8988T (cell line): ENCODE results near the gene ZNF865.

Experiments
- DNase-seq: peaks from one replicate; pipeline ENCODE4 v3.0.0; 2011

ZNF865 gene

DNA sequence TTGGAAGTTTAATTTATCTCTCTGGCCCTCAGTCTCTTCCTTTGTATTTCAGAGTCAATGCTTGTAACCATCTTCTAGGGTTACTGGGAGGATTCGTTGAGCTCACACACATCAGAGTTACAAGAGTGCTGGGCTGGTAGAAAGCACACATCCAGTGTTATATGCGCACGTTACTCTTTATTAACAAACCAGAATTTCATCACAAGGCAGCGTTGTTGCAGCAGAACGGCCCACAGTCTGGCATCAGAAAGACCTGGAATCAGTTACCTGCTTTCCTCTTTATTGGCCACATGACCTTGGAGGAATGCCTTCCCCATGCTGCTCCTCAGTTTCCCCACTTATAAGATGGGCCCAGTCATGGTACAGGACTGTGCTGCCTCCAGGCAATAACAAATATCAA is 3.9 kb downstream of the ZNF865 start:
- DNase-seq, result no peak

GRCh38 chr19:55611300-55611982 is 6.0 kb downstream of the ZNF865 start:
- no peak for DNase-seq

DNA sequence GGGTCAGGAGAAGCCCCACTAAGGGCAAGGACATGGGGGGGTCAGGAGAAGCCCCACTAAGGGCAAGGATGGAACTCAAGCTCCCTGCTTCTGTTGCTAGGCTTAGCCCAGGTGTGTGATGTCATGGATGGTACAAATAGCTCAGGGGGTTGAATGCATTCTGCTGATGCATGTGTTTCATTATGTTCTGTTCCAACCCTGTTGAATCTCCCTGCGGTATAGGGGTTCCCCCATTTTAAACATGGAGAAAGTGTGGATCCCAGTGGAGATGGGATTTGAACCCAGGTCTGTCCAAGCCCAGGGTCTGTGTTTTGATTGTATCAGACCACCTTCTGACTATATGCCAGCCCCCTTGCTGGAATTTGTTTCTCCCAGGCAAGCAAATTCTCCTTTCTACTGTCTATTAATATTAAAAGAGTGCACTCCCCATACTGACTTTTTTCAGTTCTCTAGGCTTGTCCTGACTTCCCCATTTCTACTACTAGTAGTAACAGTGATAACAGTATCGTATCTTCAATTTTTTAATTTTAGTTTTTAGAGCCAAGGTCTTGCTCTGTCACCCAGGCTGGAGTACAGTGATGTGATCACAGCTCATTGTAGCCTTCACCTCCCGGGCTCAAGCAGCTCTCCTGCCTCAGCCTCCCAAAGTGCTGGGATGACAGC is 6.7 kb downstream of the ZNF865 start:
- no peak for DNase-seq

- no peak for DNase-seq
Observed at GRCh38 chr19:55613396-55613795, 7.9 kb downstream of the ZNF865 start.

DNA sequence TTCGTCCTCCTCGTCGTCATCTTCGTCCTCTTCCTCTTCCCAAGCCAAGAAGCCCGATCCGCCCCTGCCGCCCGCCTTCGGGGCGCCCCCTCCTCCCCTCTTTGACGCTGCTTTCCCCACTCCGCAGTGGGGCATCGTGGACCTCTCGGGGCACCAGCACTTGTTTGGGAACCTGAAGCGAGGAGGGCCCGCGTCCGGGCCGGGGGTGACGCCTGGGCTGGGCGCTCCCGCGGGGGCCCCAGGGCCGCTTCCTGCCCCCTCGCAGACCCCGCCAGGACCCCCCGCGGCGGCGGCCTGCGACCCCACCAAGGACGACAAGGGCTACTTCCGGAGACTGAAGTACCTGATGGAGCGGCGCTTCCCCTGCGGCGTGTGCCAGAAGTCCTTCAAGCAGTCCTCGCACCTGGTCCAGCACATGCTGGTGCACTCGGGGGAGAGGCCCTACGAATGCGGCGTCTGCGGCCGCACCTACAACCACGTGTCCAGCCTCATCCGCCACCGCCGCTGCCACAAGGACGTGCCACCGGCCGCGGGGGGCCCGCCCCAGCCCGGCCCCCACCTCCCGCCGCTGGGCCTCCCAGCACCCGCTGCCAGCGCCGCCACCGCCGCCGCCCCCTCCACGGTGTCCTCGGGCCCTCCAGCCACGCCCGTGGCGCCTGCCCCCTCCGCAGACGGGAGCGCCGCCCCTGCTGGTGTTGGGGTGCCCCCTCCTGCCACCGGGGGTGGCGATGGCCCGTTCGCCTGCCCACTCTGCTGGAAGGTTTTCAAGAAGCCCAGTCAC is 8.7 kb downstream of the ZNF865 start:
- DNase-seq, result no peak

GRCh38 chr19:55614711-55615542 is 9.5 kb downstream of the ZNF865 start:
- no peak for DNase-seq

- no peak for DNase-seq
Observed at GRCh38 chr19:55615543-55616394, 10.3 kb downstream of the ZNF865 start.

- DNase-seq, result no peak
Observed at GRCh38 chr19:55616395-55616875, 11.0 kb downstream of the ZNF865 start.

DNA sequence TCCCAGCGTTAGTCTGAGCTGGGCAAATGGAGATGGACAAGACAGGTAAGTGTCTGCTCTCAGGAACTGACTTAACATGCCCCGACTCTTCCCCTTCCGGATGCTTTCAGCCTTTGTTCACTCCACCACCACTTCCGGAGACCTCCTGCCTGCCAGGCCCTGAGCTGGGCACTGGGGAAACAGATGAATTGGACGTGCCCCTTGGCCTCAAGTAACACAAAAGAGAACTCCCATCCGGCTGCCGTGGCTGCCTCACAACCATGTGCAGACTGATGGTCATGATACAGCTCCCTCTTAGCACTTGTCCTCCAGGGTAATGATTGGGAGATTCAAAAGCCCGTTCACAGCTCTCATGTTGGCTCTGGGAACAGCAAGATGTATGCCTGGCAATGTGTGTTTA is 12.0 kb downstream of the ZNF865 start:
- DNase-seq, result no peak

- DNase-seq, result no peak
Observed at GRCh38 chr19:55618426-55618825, 13.0 kb downstream of the ZNF865 start.

DNA sequence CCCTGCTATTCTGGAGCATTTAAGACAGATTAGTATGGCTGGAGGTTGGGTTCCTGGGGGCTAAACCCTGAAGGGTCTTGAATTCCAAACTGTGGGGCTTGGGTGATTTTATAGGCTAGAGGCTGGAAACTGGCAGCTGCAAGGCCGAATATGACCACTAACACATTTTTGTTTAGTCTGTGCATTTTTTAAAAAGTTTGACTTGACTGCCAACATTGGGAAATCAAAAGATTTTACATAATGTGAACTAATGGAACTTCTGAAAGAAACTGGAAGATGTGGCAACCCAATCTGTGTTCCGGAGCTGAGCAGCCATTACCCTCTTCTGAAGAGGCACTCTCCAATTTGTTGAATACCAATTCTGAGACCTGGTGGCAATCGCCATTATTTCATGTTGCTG is 13.8 kb downstream of the ZNF865 start:
- no peak for DNase-seq

DNA sequence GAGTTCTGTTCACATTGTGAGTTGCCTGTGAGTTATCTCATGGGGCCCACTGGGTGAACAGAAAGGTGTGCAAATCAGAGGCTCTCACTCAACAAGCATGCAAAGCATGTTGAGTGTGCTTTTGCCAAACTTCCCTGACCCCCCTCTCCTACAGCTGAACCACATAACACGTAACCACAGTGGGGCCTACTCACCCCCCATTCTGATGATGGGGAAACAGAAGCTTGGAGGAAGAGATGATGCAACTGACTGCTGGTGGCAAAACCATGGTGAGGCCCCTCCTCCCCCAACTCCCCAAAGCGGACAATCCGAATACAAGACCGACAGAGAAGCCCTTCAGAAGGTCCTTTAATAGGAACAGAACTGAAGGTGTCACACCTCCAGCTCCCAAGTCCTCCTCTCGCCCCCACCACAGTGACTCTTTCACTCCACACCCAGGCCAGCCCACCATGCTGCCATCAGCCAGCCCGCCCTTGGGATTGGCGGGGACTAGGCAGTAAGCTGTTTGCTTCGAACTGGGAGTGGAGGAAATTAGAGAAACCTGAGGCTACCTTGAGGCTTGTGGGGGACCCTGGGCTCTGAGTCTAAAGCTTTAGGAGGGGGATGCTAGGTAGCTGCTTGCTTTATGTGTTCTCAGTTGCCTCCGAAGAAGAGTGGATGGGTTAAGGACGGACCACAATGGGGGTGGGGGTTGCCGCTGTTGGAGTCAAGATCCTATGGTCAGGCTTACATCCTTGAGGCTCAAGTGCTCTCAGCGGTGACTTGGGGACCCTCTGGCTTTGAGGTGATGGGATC is 15.2 kb downstream of the ZNF865 start:
- DNase-seq, result no peak

DNA sequence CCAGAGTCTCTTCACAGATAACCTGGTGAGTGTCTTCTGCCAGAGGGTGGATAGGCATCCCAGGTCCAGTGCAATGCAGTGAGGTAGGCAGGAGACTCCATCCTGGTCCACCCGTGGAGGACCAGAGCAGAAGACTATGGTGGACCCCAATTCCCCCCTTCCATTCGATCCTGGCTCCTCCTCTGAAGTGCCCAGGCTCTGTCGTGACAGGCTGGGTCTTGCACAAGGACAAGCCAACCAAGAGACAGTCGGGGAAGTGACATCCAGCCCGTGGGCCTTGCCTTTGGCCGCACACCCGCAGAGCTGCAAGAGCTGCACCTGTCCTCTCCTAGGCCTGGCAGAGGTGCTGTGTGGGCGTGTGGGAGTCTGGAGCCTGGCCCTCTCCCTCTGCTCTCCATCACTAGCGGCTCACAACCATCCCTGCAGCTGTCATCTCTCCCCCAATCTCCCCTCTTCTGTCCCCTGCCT is 15.8 kb downstream of the ZNF865 start:
- no peak for DNase-seq

DNA sequence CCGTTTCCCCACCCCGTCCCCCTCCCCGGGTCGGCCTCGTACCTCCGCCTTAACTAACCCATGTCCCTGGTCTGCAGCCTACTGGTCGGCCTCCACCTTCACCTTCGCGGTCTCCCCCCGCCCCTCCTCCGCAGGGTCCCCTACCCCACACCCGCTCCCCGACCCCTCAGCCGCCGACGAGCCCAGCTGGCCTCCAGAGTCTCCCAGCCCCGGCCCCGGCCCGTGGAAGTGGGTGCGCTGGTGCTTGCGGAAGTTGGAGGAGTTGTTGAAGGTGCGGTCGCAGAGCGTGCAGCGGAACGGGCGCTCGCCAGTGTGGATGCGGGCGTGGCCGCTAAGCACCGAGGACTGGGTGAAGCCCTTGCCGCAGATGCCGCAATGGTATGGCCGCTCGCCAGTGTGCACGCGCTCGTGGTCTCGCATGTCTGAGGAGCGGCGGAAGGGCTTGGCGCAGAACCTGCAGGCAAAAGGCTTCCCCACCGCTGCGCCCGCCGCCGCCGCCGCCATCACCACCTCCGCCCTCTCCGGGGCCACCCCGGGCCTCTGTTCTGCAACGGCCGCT is 16.3 kb downstream of the ZNF865 start:
- DNase-seq, result no peak

DNA sequence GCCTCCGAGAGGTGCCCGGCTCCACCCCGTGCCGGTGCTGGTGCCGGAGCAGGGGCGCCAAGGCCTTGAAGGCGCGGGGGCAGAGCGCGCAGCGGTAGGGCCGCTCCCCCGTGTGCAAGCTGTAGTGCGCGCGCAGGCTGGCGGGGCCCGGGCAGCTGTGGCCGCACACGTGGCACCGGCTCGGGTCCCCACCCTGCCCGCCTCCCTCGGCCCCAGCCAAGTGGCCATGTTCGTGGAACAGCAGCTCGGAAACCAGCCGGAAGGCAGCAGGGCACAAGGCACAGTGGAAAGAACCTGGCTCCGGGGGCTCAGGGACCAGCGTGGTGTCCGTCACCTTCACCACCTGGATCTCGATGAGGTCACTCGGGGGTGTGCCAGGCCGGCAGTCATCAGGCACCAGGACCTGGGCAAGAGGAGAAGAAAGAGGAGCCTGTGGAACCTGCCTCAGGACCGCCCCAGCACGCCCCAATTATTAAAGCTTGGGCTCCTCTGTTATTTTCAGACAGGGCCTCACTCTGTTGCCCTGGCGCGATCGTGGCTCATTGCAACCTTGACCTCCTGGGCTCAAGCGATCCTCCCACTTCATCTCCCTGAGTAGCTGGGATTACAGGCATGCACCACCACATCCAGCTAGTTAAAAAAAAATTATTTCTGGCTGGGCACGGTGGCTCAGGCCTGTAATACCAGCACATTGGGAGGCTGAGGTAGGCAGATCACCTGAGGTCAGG is 17.0 kb downstream of the ZNF865 start:
- DNase-seq, result no peak

DNA sequence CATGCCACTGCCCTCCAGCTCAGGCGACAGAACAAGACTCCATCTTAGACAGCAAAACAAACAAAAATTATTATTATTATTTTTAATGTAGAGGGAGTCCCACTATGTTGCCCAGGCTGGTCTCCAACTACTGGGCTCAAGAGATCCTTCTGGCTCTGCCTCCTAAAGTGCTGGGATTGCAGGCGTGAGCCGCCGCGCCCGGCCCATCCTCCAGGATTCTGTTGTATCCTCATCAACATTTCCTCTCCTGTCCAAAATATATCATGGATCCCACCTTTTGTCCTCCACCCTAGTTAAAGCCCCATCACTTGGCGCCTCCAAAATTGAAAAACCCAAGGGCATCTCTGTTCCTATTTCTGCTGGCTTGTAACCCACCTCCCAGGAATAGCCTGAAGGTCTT is 17.7 kb downstream of the ZNF865 start:
- DNase-seq, result no peak

DNA sequence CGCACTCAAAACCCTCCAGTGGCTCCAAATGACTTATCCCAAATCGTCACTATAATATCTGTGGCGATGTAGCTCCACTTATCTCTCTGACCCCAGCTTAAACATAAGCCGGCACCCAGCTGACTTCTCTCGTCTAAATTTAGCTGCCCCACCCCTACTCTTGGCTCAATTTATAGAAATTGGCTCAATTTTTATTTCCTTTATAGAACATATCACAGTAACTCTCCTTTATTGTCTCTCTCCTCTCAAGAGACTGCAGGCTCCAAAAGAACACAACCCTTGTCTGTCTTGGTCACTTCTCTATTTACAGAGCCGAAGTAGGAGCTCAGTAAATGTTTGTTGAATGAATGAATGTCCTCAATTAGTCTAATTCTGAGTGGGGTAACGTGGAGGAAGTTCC is 18.1 kb downstream of the ZNF865 start:
- DNase-seq, result no peak

DNA sequence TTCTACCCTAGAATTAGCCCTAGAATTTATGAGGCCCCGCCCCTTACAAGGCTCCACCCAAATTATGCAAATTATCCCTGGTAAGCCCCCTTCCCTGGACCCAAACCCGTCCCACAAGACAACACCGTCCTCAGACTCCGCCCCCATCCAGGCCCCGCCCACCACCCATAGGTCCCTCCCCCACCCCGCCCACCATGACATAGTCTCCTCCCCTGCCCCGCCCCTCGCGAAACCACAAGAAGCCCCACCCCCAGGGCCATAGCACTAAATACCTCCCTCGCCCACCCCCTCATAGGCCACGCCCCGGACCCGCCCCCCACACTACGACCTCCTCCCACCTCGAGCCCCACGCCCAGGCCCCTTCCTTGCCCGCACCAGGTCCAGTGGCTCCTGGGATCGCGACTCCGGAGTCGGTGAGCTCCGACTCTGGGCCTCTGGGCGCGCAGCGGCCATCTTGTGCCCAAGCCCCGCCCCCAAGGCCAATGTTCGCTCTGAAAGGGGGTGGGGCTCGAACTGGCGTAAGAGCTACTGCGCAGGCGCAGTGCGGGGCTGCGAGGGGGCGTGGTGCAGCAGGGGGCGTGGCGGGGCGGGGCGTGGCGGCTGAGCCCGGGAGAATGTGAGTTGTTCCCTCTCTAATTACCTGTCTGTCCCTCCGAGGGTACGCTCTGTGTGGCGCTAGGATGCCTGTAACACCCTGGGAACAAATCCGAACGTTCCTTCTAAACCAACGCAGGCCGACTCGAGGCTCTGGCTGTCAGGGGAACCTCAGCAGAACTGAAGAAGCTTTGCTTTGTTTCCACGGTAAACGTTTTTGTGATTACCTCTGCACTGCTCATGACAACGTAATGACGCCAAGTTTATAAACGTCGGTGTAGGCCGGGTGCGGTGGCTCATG is 18.9 kb downstream of the ZNF865 start, which contains the start of gene ZNF784:
ZNF784 (minus strand) TSS at position 458 of the 895 bp plus-strand sequence; CDS start at position 453, 5 bp downstream.
- peak; percentile 84 for DNase-seq

DNA sequence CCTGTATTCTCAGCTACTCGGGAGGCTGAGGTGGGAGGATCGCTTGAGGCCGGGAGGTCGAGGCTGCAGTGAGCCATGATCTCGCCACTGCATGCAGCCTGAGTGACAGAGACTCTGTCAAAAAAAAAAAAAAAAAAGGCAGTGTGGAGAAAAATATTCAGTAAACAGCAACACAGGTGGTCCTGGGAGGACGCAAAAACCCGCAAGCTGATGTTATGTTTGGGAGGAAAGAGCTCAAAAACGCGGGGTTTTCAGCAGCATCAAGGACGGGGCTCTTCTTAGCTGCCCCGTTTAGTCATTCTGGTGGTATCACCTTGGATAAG is 19.5 kb downstream of the ZNF865 start:
- no peak for DNase-seq
